NB4 (cell line): ENCODE measurements around the gene ZNF827.

Source experiments
- MYC ChIP-seq: IDR thresholded peaks from 2 replicates; pipeline ENCODE4 v1.6.1; 2011; ENCODE audit warnings: low read depth, low read length
- POLR2A ChIP-seq: IDR thresholded peaks from 2 replicates; pipeline ENCODE4 v1.6.1; 2011; ENCODE audit warnings: mild to moderate bottlenecking; ENCODE audit not compliant: insufficient read length; ENCODE audit errors: extremely low read depth

DNA sequence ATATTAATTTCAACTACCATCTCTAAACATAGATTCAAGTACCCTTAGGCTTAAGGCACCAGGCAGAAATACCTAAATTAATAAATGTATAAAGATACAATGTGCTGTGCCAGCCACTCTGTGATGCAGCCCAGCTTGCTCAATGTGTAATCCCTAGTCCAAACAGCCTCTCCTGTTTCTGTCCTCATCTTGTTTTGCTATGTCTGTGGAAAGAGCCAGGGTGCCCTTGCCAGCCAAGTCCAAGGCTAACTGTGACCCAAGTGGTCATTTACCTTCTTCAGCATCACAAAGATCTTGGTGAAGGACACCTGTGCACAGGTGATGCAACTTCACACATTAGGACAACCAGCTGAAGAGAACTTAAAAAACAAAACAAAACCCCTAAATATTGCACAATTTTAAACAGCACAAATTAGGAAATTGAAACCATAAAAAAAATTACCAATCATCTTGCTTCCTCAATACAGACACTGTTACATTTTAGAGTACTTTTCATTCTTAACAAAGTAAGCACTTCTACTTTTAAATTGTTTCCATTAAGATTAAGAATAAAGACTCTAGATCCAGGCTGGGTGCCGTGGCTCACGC is 169.1 kb downstream of the ZNF827 start:
- TF ChIP-seq POLR2A (no peak), MYC (no peak)
